Measurements from ENCODE around the gene MT1B.

MT1B gene

GRCh38 chr16:56634715-56635440 lies 16.8 kb upstream of the MT1B start:
- no peak overlapping the region for H3K27ac ChIP-seq (ENCODE audit: low read depth, low read length)
- H3K9me2 ChIP-seq (replicated peaks; ENCODE audit: control insufficient read depth, low read length), result no peaks in the 10 kb centered on the region
- no peaks in the 10 kb centered on the region for H3F3A ChIP-seq (ENCODE audit: control insufficient read depth, insufficient read depth)
- no peaks in the 10 kb centered on the region for H3K9me3 ChIP-seq (ENCODE audit: control insufficient read depth, insufficient read depth, low read length)
- H3K4me2 ChIP-seq (ENCODE audit: low read length), result no peak overlapping the region
- H3K79me2 ChIP-seq (ENCODE audit: control insufficient read depth, low read length), result no peaks in the 10 kb centered on the region
- no peak for TF ChIP-seq EZH2phosphoT487 (IDR thresholded peaks at IDR 0.05; ENCODE audit: borderline replicate concordance, low read length)
- TF ChIP-seq CTCF (IDR thresholded peaks at IDR 0.05; ENCODE audit: low read depth, low read length, poor library complexity, severe bottlenecking), result no peak
- no peaks in the 10 kb centered on the region for H3K36me3 ChIP-seq (ENCODE audit: control insufficient read depth, low read length)
- no peaks in the 10 kb centered on the region for H4K20me1 ChIP-seq (ENCODE audit: control insufficient read depth, insufficient read depth, low read depth, low read length)
- H3K27me3 ChIP-seq (ENCODE audit: control insufficient read depth, low read length), result peaks cover 63% of the 10 kb centered on the region
- H3K4me3 ChIP-seq (ENCODE audit: low read length), result no peak overlapping the region
- H3K4me1 ChIP-seq (ENCODE audit: control insufficient read depth, low read length), result no peaks in the 10 kb centered on the region

- H3K79me2 ChIP-seq (ENCODE audit: control insufficient read depth, low read length), result no peaks in the 10 kb centered on the region
- H3K9me3 ChIP-seq (ENCODE audit: control insufficient read depth, insufficient read depth, low read length), result no peaks in the 10 kb centered on the region
- H3K4me1 ChIP-seq (ENCODE audit: control insufficient read depth, low read length), result no peaks in the 10 kb centered on the region
- H3K9me2 ChIP-seq (replicated peaks; ENCODE audit: control insufficient read depth, low read length), result no peaks in the 10 kb centered on the region
- H3K27me3 ChIP-seq (ENCODE audit: control insufficient read depth, low read length), result peaks cover 64% of the 10 kb centered on the region
- no peak overlapping the region for H3K27ac ChIP-seq (ENCODE audit: low read depth, low read length)
- no peak for TF ChIP-seq CTCF (IDR thresholded peaks at IDR 0.05; ENCODE audit: low read depth, low read length, poor library complexity, severe bottlenecking)
- no peak for TF ChIP-seq EZH2phosphoT487 (IDR thresholded peaks at IDR 0.05; ENCODE audit: borderline replicate concordance, low read length)
- no peak overlapping the region for H3K4me2 ChIP-seq (ENCODE audit: low read length)
- no peaks in the 10 kb centered on the region for H4K20me1 ChIP-seq (ENCODE audit: control insufficient read depth, insufficient read depth, low read depth, low read length)
- H3K4me3 ChIP-seq (ENCODE audit: low read length), result no peak overlapping the region
- H3F3A ChIP-seq (ENCODE audit: control insufficient read depth, insufficient read depth), result no peaks in the 10 kb centered on the region
- H3K36me3 ChIP-seq (ENCODE audit: control insufficient read depth, low read length), result no peaks in the 10 kb centered on the region
Measured at GRCh38 chr16:56635441-56635967, 16.2 kb upstream of the MT1B start.

- H3K27ac ChIP-seq (ENCODE audit: low read depth, low read length), result no peak overlapping the region
- no peaks in the 10 kb centered on the region for H3F3A ChIP-seq (ENCODE audit: control insufficient read depth, insufficient read depth)
- H3K27me3 ChIP-seq (ENCODE audit: control insufficient read depth, low read length), result peaks cover 69% of the 10 kb centered on the region
- no peak overlapping the region for H3K4me2 ChIP-seq (ENCODE audit: low read length)
- TF ChIP-seq CTCF (IDR thresholded peaks at IDR 0.05; ENCODE audit: low read depth, low read length, poor library complexity, severe bottlenecking), result no peak
- TF ChIP-seq EZH2phosphoT487 (IDR thresholded peaks at IDR 0.05; ENCODE audit: borderline replicate concordance, low read length), result no peak
- H3K9me3 ChIP-seq (ENCODE audit: control insufficient read depth, insufficient read depth, low read length), result no peaks in the 10 kb centered on the region
- H3K4me3 ChIP-seq (ENCODE audit: low read length), result no peak overlapping the region
- no peaks in the 10 kb centered on the region for H3K36me3 ChIP-seq (ENCODE audit: control insufficient read depth, low read length)
- H3K4me1 ChIP-seq (ENCODE audit: control insufficient read depth, low read length), result no peaks in the 10 kb centered on the region
- H3K79me2 ChIP-seq (ENCODE audit: control insufficient read depth, low read length), result no peaks in the 10 kb centered on the region
- no peaks in the 10 kb centered on the region for H3K9me2 ChIP-seq (replicated peaks; ENCODE audit: control insufficient read depth, low read length)
- no peaks in the 10 kb centered on the region for H4K20me1 ChIP-seq (ENCODE audit: control insufficient read depth, insufficient read depth, low read depth, low read length)
Measured at GRCh38 chr16:56636616-56637413, 14.9 kb upstream of the MT1B start.
